HepG2 (cell line): Measurements from ENCODE around the gene CUEDC2. TPM values are rescaled to one million over a fixed set of nuclear protein-coding genes. Genes with fewer than 3 reads are reported as not detected.

Source experiments
- ATAC-seq: fragments of 200-7000 bp; cut with Tn5 transposase; 3 replicates; pipeline ENCODE4 v1.9.1; 2020; ENCODE audit warnings: mild to moderate bottlenecking, moderate library complexity
- BruUV-seq: library from RNA; stranded (reverse); fragments of 400-500 nt; replicated peaks from 2 replicates; lab custom pipeline; 2021; lab: Mats Ljungman, UMichigan
- CTCF ChIA-PET: fragments of 300-600 bp; formaldehyde crosslinking; extraction: SDS; loops from one replicate; lab custom pipeline; 2021; ENCODE audit warnings: low total read pairs, inconsistent platforms, low intra/inter-chr PET ratio; lab: Yijun Ruan, JAX
- POLR2A ChIA-PET: fragments of 350-600 bp; sonication (Branson Sonifier 250); formaldehyde crosslinking; loops from one replicate; lab custom pipeline; 2020; ENCODE audit warnings: antibody characterized with exemption, inconsistent platforms; lab: Yijun Ruan, JAX
- DNase-seq: peaks from one replicate; pipeline ENCODE4 v3.0.0-alpha.2; 2015; ENCODE audit warnings: low spot score
- FAIRE-seq: peaks from 3 replicates; lab custom pipeline; 2011; peaks lifted over from hg19 to GRCh38; lab: Jason Lieb, UNC
- H2AFZ ChIP-seq: one replicate; pipeline ENCODE4 v1.6.1; 2011; ENCODE audit warnings: low read length, inconsistent platforms
- H3K27ac ChIP-seq: fragments of 300-600 bp; 3 replicates; pipeline ENCODE4 v1.8.0; 2011; ENCODE audit warnings: mixed run types, mild to moderate bottlenecking, mixed read lengths, low read length, inconsistent platforms; ENCODE audit not compliant: insufficient read depth; ENCODE audit errors: extremely low read length
- H3K27me3 ChIP-seq, 2 experiments: fragments of 200-600 bp in 1 of 2; 2 replicates in 1 of 2; 3 replicates in 1 of 2; pipeline versions ENCODE4 v1.6.0 to v1.8.0; 2011; ENCODE audit warnings: low read length in 2 of 2, mild to moderate bottlenecking in 2 of 2, moderate library complexity in 2 of 2, inconsistent platforms in 1 of 2; ENCODE audit not compliant: insufficient read depth in 2 of 2, control insufficient read depth in 1 of 2
- H3K36me3 ChIP-seq, 2 experiments: fragments of 200-600 bp in 1 of 2; replicated peaks in 1 of 2; 2 replicates in 1 of 2; 3 replicates in 1 of 2; pipeline versions ENCODE4 v1.5.1 to v1.8.0; 2011; ENCODE audit warnings: low read length in 2 of 2, inconsistent platforms in 1 of 2; ENCODE audit not compliant: insufficient read depth in 2 of 2, control insufficient read depth in 1 of 2
- H3K4me1 ChIP-seq: 2 replicates; pipeline ENCODE4 v1.5.1; 2012; ENCODE audit warnings: low read length, inconsistent platforms; ENCODE audit not compliant: insufficient read depth
- H3K4me2 ChIP-seq: 2 replicates; pipeline ENCODE4 v1.6.0; 2011; ENCODE audit warnings: low read depth, low read length, inconsistent platforms
- H3K4me3 ChIP-seq, 3 experiments: fragments of 200-600 bp in 1 of 3; sonication (generic), shearing (Covaris generic) in 1 of 3; replicated peaks in 1 of 3; 2 replicates each; pipeline ENCODE4 v1.5.1; 2011 to 2016; ENCODE audit warnings: low read length in 3 of 3, inconsistent platforms in 2 of 3, low read depth in 2 of 3, mild to moderate bottlenecking in 2 of 3, control low read depth in 1 of 3, mixed read lengths in 1 of 3; ENCODE audit not compliant: insufficient read depth in 1 of 3
- H3K79me2 ChIP-seq: one replicate; pipeline ENCODE4 v1.6.1; 2011; ENCODE audit warnings: low read length, inconsistent platforms; ENCODE audit not compliant: insufficient read depth
- H3K9ac ChIP-seq: 2 replicates; pipeline ENCODE4 v1.6.0; 2011; ENCODE audit warnings: mild to moderate bottlenecking, low read depth, low read length, inconsistent platforms; ENCODE audit not compliant: insufficient read depth
- H3K9me3 ChIP-seq: 2 replicates; pipeline ENCODE4 v1.5.1; 2012; ENCODE audit warnings: mild to moderate bottlenecking, low read length
- H4K20me1 ChIP-seq: 2 replicates; pipeline ENCODE4 v1.6.0; 2011; ENCODE audit warnings: inconsistent platforms, mild to moderate bottlenecking, low read length, moderate library complexity; ENCODE audit not compliant: insufficient read depth
- FOSL1 ChIP-seq: sonication (generic); formaldehyde crosslinking; IDR thresholded peaks from 2 replicates; pipeline ENCODE4 v1.9.0; 2021; ENCODE audit warnings: missing genetic modification reagents, borderline replicate concordance
- FOXO1 ChIP-seq: sonication (generic); formaldehyde crosslinking; IDR thresholded peaks from 2 replicates; pipeline ENCODE4 v1.4.0; 2020; ENCODE audit warnings: missing genetic modification reagents
- GFI1 ChIP-seq: sonication (generic); formaldehyde crosslinking; IDR thresholded peaks from 2 replicates; pipeline ENCODE4 v1.5.0; 2020; ENCODE audit warnings: missing genetic modification reagents, mild to moderate bottlenecking, borderline replicate concordance
- HMGA1 ChIP-seq: sonication (generic); formaldehyde crosslinking; conservative IDR thresholded peaks from 2 replicates; pipeline ENCODE4 v1.4.0; 2020; ENCODE audit warnings: missing genetic modification reagents
- HNF1B ChIP-seq: sonication (generic); formaldehyde crosslinking; IDR thresholded peaks from 2 replicates; pipeline ENCODE4 v1.5.1; 2020; ENCODE audit warnings: mild to moderate bottlenecking, moderate library complexity, missing genetic modification reagents
- HOXD1 ChIP-seq: sonication (generic); formaldehyde crosslinking; IDR thresholded peaks from 2 replicates; pipeline ENCODE4 v1.5.0; 2020; ENCODE audit warnings: missing genetic modification reagents
- IKZF4 ChIP-seq: sonication (generic); formaldehyde crosslinking; IDR thresholded peaks from 2 replicates; pipeline ENCODE4 v1.5.1; 2020; ENCODE audit warnings: borderline replicate concordance, mild to moderate bottlenecking, low read depth, missing genetic modification reagents; ENCODE audit errors: not compliant biosample characterization
- JDP2 ChIP-seq: sonication (generic); formaldehyde crosslinking; IDR thresholded peaks from 2 replicates; pipeline ENCODE4 v1.8.1; 2022; ENCODE audit warnings: missing genetic modification reagents, borderline replicate concordance
- KLF6 ChIP-seq: IDR thresholded peaks from 2 replicates; pipeline ENCODE4 v1.8.0; 2016; ENCODE audit warnings: missing biosample characterization, missing genetic modification reagents
- MATR3 ChIP-seq: sonication (generic); formaldehyde crosslinking; IDR thresholded peaks from 2 replicates; pipeline ENCODE4 v1.4.0; 2020; ENCODE audit warnings: missing genetic modification reagents
- MTF1 ChIP-seq: sonication (generic); formaldehyde crosslinking; IDR thresholded peaks from 2 replicates; pipeline ENCODE4 v1.5.0; 2020; ENCODE audit warnings: missing genetic modification reagents
- NFE2L2 ChIP-seq: fragments of 150-350 bp; IDR thresholded peaks from 2 replicates; pipeline ENCODE4 v1.6.1; 2014; ENCODE audit warnings: low read length
- PAWR ChIP-seq: sonication (generic); formaldehyde crosslinking; IDR thresholded peaks from 2 replicates; pipeline ENCODE4 v1.4.0; 2020; ENCODE audit warnings: missing genetic modification reagents, mild to moderate bottlenecking, borderline replicate concordance
- RFX5 ChIP-seq: IDR thresholded peaks from 2 replicates; pipeline ENCODE4 v1.6.1; 2011; ENCODE audit warnings: low read depth, low read length, improper control_type of control experiment
- RFXANK ChIP-seq: IDR thresholded peaks from 2 replicates; pipeline ENCODE4 v1.6.1; 2016
- YEATS2 ChIP-seq: sonication (generic); formaldehyde crosslinking; IDR thresholded peaks from 2 replicates; pipeline ENCODE4 v1.4.0; 2020; ENCODE audit warnings: missing genetic modification reagents, borderline replicate concordance
- ZFP36L2 ChIP-seq: sonication (generic); formaldehyde crosslinking; IDR thresholded peaks from 2 replicates; pipeline ENCODE4 v1.4.0; 2020; ENCODE audit warnings: missing genetic modification reagents
- ZKSCAN5 ChIP-seq: sonication (generic); formaldehyde crosslinking; IDR thresholded peaks from 2 replicates; pipeline ENCODE4 v1.5.1; 2020; ENCODE audit warnings: mild to moderate bottlenecking, missing genetic modification reagents
- ZNF292 ChIP-seq: sonication (generic); formaldehyde crosslinking; IDR thresholded peaks from 2 replicates; pipeline ENCODE4 v1.8.1; 2022; ENCODE audit warnings: mild to moderate bottlenecking, low read depth, missing genetic modification reagents, borderline replicate concordance
- ZNF296 ChIP-seq: sonication (generic); formaldehyde crosslinking; conservative IDR thresholded peaks from 2 replicates; pipeline ENCODE4 v1.5.0; 2020; ENCODE audit warnings: mild to moderate bottlenecking, missing genetic modification reagents
- ZNF350 ChIP-seq: sonication (generic); formaldehyde crosslinking; IDR thresholded peaks from 2 replicates; pipeline ENCODE4 v1.4.0; 2020; ENCODE audit warnings: mild to moderate bottlenecking, low read depth, missing genetic modification reagents, borderline replicate concordance
- ZNF382 ChIP-seq: sonication (generic); formaldehyde crosslinking; IDR thresholded peaks from 2 replicates; pipeline ENCODE4 v1.5.0; 2020; ENCODE audit warnings: missing genetic modification reagents, mild to moderate bottlenecking, borderline replicate concordance
- WGBS: methylation state at CpG from one replicate; pipeline ENCODE4 v1.1.6; 2017; ENCODE audit warnings: low lambda C conversion rate; 5-methylcytosine and 5-hydroxymethylcytosine counted together
- in situ Hi-C: cut with HindIII; loops from 2 replicates; pipeline ENCODE4 v1.10.0; 2017; ENCODE audit warnings: low pct_unique_long_range_greater_than_20kb; ENCODE audit not compliant: extremely low pct_ligation_motif_present
- intact Hi-C: fragments of 100-400 bp; cut with micrococcal nuclease; formaldehyde crosslinking; loops from one replicate; pipeline ENCODE4 v1.10.0; 2022; ENCODE audit not compliant: unreplicated experiment
- polyA plus RNA-seq, 8 experiments: library from polyadenylated mRNA; depleted of rRNA in 3 of 8; stranded (reverse) in 7 of 8; unstranded in 1 of 8; fragments of >200 nt; fragmentation: Illumina TruSeq in 4 of 8; extraction: Trizol in 4 of 8; gene quantifications; 2 replicates each; pipeline versions ENCODE4 v1.2.1 to v1.2.3, GENCODE V29; 2011 to 2016; ENCODE audit warnings: low read depth in 4 of 8, missing spikeins in 1 of 8, mixed read lengths in 1 of 8; ENCODE audit not compliant: insufficient read depth in 1 of 8
- total RNA-seq, 5 experiments: library from RNA; depleted of rRNA; stranded (reverse); fragments of >200 nt; fragmentation: Illumina TruSeq; extraction: Trizol; gene quantifications; 2 replicates each; pipeline ENCODE4 v1.2.3, GENCODE V29; 2016; ENCODE audit warnings: low read depth in 1 of 5
- TF ChIP-seq, protein P1 (sequence below): IDR thresholded peaks from 2 replicates; pipeline ENCODE4 v1.6.1; 2016; ENCODE audit warnings: low read depth, borderline replicate concordance

The CUEDC2 gene
- total and polyA plus RNA-seq, 2 of the 13 experiments (the other 11 are each of a cell fraction or from before 2014, with no cell fraction given), result 13.1 to 18.4 TPM

DNA sequence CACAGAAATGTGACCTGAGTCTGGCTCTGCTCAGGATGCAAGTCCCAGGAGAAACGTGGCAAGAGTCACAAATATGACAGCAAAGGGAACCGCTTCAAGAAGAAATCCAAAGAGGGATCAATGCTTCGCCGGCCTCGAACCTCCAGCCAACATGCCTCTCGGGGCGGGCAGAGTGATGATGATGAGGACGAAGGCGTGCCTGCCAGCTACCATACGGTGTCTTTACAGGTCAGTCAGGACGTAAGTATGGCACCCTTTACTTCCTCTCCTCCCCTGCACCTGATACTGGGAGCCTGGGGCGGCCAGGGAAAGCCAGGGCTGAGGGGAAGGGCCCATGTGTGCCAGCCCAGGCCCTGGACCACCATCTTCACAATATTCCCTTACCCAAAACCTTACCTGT is 55.5 kb downstream of the CUEDC2 start (continued):
- no peak for TF ChIP-seq YEATS2 (CRISPR knock-in tag)
- no peak for TF ChIP-seq HNF1B (CRISPR knock-in tag)
- TF ChIP-seq ZNF350, result no peak
- no peak for TF ChIP-seq GFI1
- TF ChIP-seq FOXO1 (CRISPR knock-in tag), result no peak
- TF ChIP-seq ZNF382 (CRISPR knock-in tag), result no peak
- TF ChIP-seq RFXANK (CRISPR knock-in tag), result no peak
- TF ChIP-seq KLF6 (CRISPR knock-in tag), result no peak
- no peak for TF ChIP-seq IKZF4 (CRISPR knock-in tag)
- no peak for TF ChIP-seq JDP2 (CRISPR knock-in tag)
- no peak for TF ChIP-seq HOXD1 (CRISPR knock-in tag)
- TF ChIP-seq MATR3 (CRISPR knock-in tag), result no peak
- TF ChIP-seq PAWR (CRISPR knock-in tag), result no peak

- Histone ChIP-seq H3K79me2 (no peaks in the 10 kb centered on the region), H3K36me3 (peaks cover 22 to 68% of the 10 kb centered on the region in 2 experiments), H3K9ac (no peak overlapping the region), H4K20me1 (0 out of 2 replicates have a peak, but pooled peaks cover 2% of the 10 kb centered on the region), H3K27me3 (no peaks in the 10 kb centered on the region), H2AFZ (no peak overlapping the region), H3K4me2 (no peak overlapping the region), H3K4me1 (no peaks in the 10 kb centered on the region), H3K9me3 (no peaks in the 10 kb centered on the region), H3K27ac (no peak overlapping the region), H3K4me3 (no peak overlapping the region)
- ChIA-PET CTCF (no interaction called here), POLR2A (interaction anchor here (0.5 kb wide), 1 partner anchor 205 kb away, joined by 3 read pairs; no protein-coding TSS in a partner anchor)
- in situ Hi-C loops, result no loop called here
- FAIRE-seq, result no peak
- BruUV-seq, result no TSS peak
- intact Hi-C loops, result no loop called here
- 100% methylated on average over 2 of the region's 2 CpGs for WGBS
- no peak; the same call in 2 of the 3 replicates for ATAC-seq
- no peak for DNase-seq
- TF ChIP-seq ZNF296, result no peak
- no peak for TF ChIP-seq FOSL1 (CRISPR knock-in tag)
- TF ChIP-seq, protein P1, sequence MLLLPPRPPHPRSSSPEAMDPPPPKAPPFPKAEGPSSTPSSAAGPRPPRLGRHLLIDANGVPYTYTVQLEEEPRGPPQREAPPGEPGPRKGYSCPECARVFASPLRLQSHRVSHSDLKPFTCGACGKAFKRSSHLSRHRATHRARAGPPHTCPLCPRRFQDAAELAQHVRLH (CRISPR knock-in tag), result no peak
- TF ChIP-seq HMGA1 (CRISPR knock-in tag), result no peak
- TF ChIP-seq MTF1, result no peak
- no peak for TF ChIP-seq ZKSCAN5 (CRISPR knock-in tag)
- no peak for TF ChIP-seq ZNF292
- no peak for TF ChIP-seq NFE2L2
- TF ChIP-seq MATR3 (CRISPR knock-in tag), result no peak
- no peak for TF ChIP-seq RFX5
- no peak for TF ChIP-seq ZFP36L2 (CRISPR knock-in tag)
Measured at GRCh38 chr10:102375867-102376266, 56.5 kb downstream of the CUEDC2 start.
